CD14-positive monocyte (primary cell): ENCODE measurements around the gene KRTAP2-2. TPM values are rescaled to one million over a fixed set of nuclear protein-coding genes. Genes with fewer than 3 reads are reported as not detected.

Experiments used
- DNase-seq, 3 donors: peaks; one replicate each; pipeline ENCODE4 v3.0.0-alpha.2; 2011 to 2022
- H2AFZ ChIP-seq: 2 replicates; pipeline ENCODE4 v1.6.0; 2012; ENCODE audit warnings: mild to moderate bottlenecking, low read depth, low read length, inconsistent platforms; ENCODE audit not compliant: insufficient read depth, poor library complexity, severe bottlenecking
- H3K27ac ChIP-seq, 2 donors: 1 replicate in 1 of 2; 2 replicates in 1 of 2; pipeline ENCODE4 v1.5.1; 2012 to 2013; ENCODE audit warnings: low read length in 2 of 2, control low read depth in 1 of 2, inconsistent platforms in 1 of 2, low read depth in 1 of 2, mild to moderate bottlenecking in 1 of 2
- H3K27me3 ChIP-seq, 2 donors: one replicate each; pipeline versions ENCODE4 v1.6.0 to v1.6.1; 2011 to 2013; ENCODE audit warnings: low read length in 2 of 2; ENCODE audit not compliant: control insufficient read depth in 2 of 2, insufficient read depth in 2 of 2
- H3K36me3 ChIP-seq, 2 donors: replicated peaks in 1 of 2; 1 replicate in 1 of 2; 2 replicates in 1 of 2; pipeline versions ENCODE4 v1.5.1 to v1.6.1; 2012 to 2013; ENCODE audit warnings: low read length in 2 of 2, control low read depth in 1 of 2, inconsistent platforms in 1 of 2, mild to moderate bottlenecking in 1 of 2; ENCODE audit not compliant: insufficient read depth in 2 of 2, control insufficient read depth in 1 of 2
- H3K4me1 ChIP-seq, 2 donors: 1 replicate in 1 of 2; 2 replicates in 1 of 2; pipeline versions ENCODE4 v1.5.1 to v1.6.1; 2012 to 2013; ENCODE audit warnings: low read length in 2 of 2, control low read depth in 1 of 2, inconsistent platforms in 1 of 2, mild to moderate bottlenecking in 1 of 2, moderate library complexity in 1 of 2; ENCODE audit not compliant: insufficient read depth in 2 of 2, control insufficient read depth in 1 of 2
- H3K4me2 ChIP-seq: replicated peaks from 2 replicates; pipeline ENCODE3; 2012; ENCODE audit warnings: low read length, moderate library complexity, mild to moderate bottlenecking; ENCODE audit not compliant: poor library complexity, severe bottlenecking; ENCODE audit errors: extremely low read depth
- H3K4me3 ChIP-seq, 3 experiments: fragments of 200-600 bp in 1 of 3; sonication (generic) in 1 of 3; replicated peaks in 1 of 3; 1 replicate in 2 of 3; 2 replicates in 1 of 3; pipeline ENCODE4 v1.5.1; 2011 to 2013; ENCODE audit warnings: low read length in 3 of 3, mild to moderate bottlenecking in 3 of 3, control low read depth in 2 of 3, low read depth in 2 of 3, inconsistent platforms in 1 of 3, moderate library complexity in 1 of 3
- H3K79me2 ChIP-seq: 2 replicates; pipeline ENCODE4 v1.6.0; 2012; ENCODE audit warnings: mild to moderate bottlenecking, control low read depth, inconsistent platforms, low read length, moderate library complexity; ENCODE audit not compliant: insufficient read depth
- H3K9ac ChIP-seq: 2 replicates; pipeline ENCODE4 v1.6.0; 2017; ENCODE audit warnings: low read length, mild to moderate bottlenecking; ENCODE audit not compliant: insufficient read depth, poor library complexity, severe bottlenecking
- H3K9me3 ChIP-seq, 2 donors: replicated peaks in 1 of 2; 1 replicate in 1 of 2; 2 replicates in 1 of 2; pipeline versions ENCODE4 v1.5.1 to v1.6.1; 2012 to 2013; ENCODE audit warnings: low read length in 2 of 2, control low read depth in 1 of 2; ENCODE audit not compliant: control insufficient read depth in 1 of 2, insufficient read depth in 1 of 2
- H4K20me1 ChIP-seq: 2 replicates; pipeline ENCODE4 v1.6.0; 2012; ENCODE audit warnings: mild to moderate bottlenecking, low read length, control low read depth, moderate library complexity; ENCODE audit not compliant: insufficient read depth
- H3K27ac Mint-ChIP-seq, 7 donors: one replicate each; pipeline ENCODE4 v1.8.0; 2020; ENCODE audit warnings: mild to moderate bottlenecking in 7 of 7, mixed read lengths in 7 of 7, moderate library complexity in 6 of 7, inconsistent platforms in 2 of 7
- H3K27me3 Mint-ChIP-seq, 3 donors: one replicate each; pipeline ENCODE4 v1.8.0; 2021 to 2022; ENCODE audit warnings: low read depth in 3 of 3, mild to moderate bottlenecking in 3 of 3, mixed read lengths in 3 of 3, moderate library complexity in 3 of 3, inconsistent platforms in 1 of 3
- H3K36me3 Mint-ChIP-seq, 2 donors: one replicate each; pipeline ENCODE4 v1.8.0; 2020; ENCODE audit warnings: mixed read lengths in 2 of 2, inconsistent platforms in 1 of 2, mild to moderate bottlenecking in 1 of 2
- H3K4me1 Mint-ChIP-seq: one replicate; pipeline ENCODE4 v1.8.0; 2020; ENCODE audit warnings: mild to moderate bottlenecking, mixed read lengths
- H3K4me3 Mint-ChIP-seq, 2 donors: one replicate each; pipeline ENCODE4 v1.8.0; 2020; ENCODE audit warnings: mild to moderate bottlenecking in 2 of 2, mixed read lengths in 2 of 2, moderate library complexity in 1 of 2
- H3K9me3 Mint-ChIP-seq, 7 donors: one replicate each; pipeline ENCODE4 v1.8.0; 2020 to 2022; ENCODE audit warnings: mixed read lengths in 7 of 7, mild to moderate bottlenecking in 6 of 7, moderate library complexity in 6 of 7, inconsistent platforms in 2 of 7
- WGBS: methylation state at CpG from one replicate; pipeline ENCODE4 v1.1.5; 2013; ENCODE audit warnings: missing lambda C conversion rate; ENCODE audit not compliant: insufficient coverage; 5-methylcytosine and 5-hydroxymethylcytosine counted together
- intact Hi-C, 2 donors: fragments of 100-400 bp; cut with micrococcal nuclease; formaldehyde crosslinking; loops; one replicate each; pipeline versions ENCODE4 v1.15.0 to v1.15.1; 2023
- polyA plus RNA-seq, 3 donors: library from polyadenylated mRNA; depleted of rRNA in 1 of 3; unstranded in 2 of 3; stranded (reverse) in 1 of 3; fragments of 300-500 nt in 2 of 3; fragments of >200 nt in 1 of 3; fragmentation: Illumina TruSeq in 2 of 3; gene quantifications; 1 replicate in 2 of 3; 2 replicates in 1 of 3; pipeline ENCODE4 v1.2.3, GENCODE V29; 2012 to 2021
- TF ChIP-seq, protein P1 (sequence below): fragments of 200-600 bp; IDR thresholded peaks from one replicate; pipeline ENCODE4 v1.8.0; 2022; ENCODE audit warnings: antibody characterized with exemption, mild to moderate bottlenecking

KRTAP2-2 gene
- polyA plus RNA-seq, 3 donors, result not detected

DNA sequence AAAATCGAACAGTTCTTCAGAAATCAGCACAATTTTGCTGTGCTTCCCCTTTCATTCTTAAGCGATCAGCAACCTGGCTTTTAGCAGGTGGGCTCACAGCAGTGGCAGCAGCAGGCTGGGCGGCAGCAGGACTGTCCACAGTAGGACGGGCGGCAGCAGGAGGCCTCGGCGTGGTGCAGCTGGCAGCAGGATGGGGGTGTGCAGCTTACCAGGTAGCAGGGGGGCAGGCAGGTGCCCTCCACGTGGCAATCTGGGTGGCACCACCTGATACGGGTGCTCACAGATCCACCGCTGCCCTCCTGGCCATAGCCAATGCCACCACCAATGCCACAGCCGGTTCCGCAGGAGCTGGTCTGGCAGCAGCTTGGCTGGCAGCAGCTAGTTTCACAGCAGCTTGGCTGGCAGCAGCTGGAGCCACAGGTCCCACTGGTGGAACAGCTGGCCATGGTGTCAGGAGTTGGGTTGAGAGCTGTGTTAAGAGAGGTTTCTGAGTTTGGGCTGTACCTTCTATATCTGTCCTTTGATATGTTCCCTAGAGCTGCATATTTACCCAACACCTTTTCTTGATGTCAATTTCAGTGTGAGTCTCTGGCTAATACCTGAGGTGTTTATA is 25.3 kb downstream of the KRTAP2-2 start, which contains the start of gene KRTAP1-4:
Gene KRTAP1-4, minus strand, starts transcription at position 563 of the 613 bp plus-strand sequence. Its CDS starts 117 bp downstream, at position 446.
- Mint-ChIP-seq H3K4me1 (no peaks in the 10 kb centered on the region), H3K4me3 (no peak within 1 kb of the TSS), H3K9me3 (peaks cover 0 to 1% (median 0%) of the 10 kb centered on the region in 7 donors), H3K27me3 (peaks cover 1 to 9% (median 5%) of the 10 kb centered on the region in 3 donors), H3K27ac (no peak within 1 kb of the TSS), H3K36me3 (no peaks in the 10 kb centered on the region)
- Histone ChIP-seq H3K79me2 (no peaks in the 10 kb centered on the region), H3K9me3 (no peaks in the 10 kb centered on the region), H3K36me3 (no peaks in the 10 kb centered on the region), H3K27ac (no peak within 1 kb of the TSS), H4K20me1 (no peaks in the 10 kb centered on the region), H2AFZ (no peak within 1 kb of the TSS), H3K4me1 (no peaks in the 10 kb centered on the region), H3K4me2 (no peak within 1 kb of the TSS), H3K27me3 (no peaks in the 10 kb centered on the region), H3K4me3 (no peak within 1 kb of the TSS), H3K9ac (no peak within 1 kb of the TSS)
- TF ChIP-seq, protein P1, sequence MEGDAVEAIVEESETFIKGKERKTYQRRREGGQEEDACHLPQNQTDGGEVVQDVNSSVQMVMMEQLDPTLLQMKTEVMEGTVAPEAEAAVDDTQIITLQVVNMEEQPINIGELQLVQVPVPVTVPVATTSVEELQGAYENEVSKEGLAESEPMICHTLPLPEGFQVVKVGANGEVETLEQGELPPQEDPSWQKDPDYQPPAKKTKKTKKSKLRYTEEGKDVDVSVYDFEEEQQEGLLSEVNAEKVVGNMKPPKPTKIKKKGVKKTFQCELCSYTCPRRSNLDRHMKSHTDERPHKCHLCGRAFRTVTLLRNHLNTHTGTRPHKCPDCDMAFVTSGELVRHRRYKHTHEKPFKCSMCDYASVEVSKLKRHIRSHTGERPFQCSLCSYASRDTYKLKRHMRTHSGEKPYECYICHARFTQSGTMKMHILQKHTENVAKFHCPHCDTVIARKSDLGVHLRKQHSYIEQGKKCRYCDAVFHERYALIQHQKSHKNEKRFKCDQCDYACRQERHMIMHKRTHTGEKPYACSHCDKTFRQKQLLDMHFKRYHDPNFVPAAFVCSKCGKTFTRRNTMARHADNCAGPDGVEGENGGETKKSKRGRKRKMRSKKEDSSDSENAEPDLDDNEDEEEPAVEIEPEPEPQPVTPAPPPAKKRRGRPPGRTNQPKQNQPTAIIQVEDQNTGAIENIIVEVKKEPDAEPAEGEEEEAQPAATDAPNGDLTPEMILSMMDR, result no peak
- no peak for DNase-seq
- 82% methylated on average over 10 of the region's 12 CpGs for WGBS
- intact Hi-C loops, result no loop called here

DNA sequence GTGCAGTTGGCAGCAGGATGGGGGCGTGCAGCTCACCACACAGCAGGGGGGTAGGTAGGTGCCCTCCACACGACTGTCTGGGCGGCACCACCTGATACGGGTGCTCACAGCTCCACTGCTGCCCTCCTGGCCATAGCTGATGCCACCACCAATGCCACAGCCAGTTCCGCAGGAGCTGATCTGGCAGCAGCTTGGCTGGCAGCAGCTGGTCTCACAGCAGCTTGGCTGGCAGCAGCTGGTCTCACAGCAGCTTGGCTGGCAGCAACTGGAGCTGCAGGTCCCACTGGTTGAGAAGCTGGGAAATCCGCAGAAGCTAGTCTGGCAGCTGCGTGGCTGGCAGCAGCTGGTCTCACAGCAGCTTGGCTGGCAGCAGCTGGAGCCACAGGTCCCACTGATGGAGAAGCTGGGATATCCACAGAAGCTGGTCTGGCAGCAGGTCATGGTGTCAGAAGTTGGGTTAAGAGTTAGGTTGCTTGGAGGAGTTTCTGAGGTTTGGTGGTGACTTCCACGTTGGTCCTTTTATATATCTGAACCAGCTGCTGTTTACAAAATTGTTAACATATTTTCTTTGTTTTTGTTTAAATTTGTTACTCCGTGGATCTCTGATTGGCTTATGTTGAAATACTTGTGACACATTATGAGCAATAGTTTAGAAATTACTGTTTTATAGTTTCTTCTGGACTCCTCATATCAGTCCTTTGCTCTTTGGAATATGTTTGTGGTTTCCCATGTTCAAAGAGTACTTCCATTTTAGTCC is 28.1 kb downstream of the KRTAP2-2 start, which contains the start of gene KRTAP1-5:
Gene KRTAP1-5, minus strand, starts transcription at position 494 of the 757 bp plus-strand sequence. Its CDS starts 53 bp downstream, at position 441.
- Mint-ChIP-seq H3K4me3 (no peak within 1 kb of the TSS), H3K27me3 (peaks cover 1 to 7% (median 3%) of the 10 kb centered on the region in 3 donors), H3K9me3 (peaks cover 0 to 3% (median 0%) of the 10 kb centered on the region in 7 donors), H3K36me3 (no peaks in the 10 kb centered on the region), H3K4me1 (no peaks in the 10 kb centered on the region), H3K27ac (no peak within 1 kb of the TSS)
- H3K36me3 ChIP-seq, result no peaks in the 10 kb centered on the region
- H4K20me1 ChIP-seq, result no peaks in the 10 kb centered on the region
- no peak within 1 kb of the TSS for H3K4me2 ChIP-seq
- H3K27me3 ChIP-seq, result no peaks in the 10 kb centered on the region
- no peak within 1 kb of the TSS for H2AFZ ChIP-seq
- DNase-seq, result no peak
- no peak within 1 kb of the TSS for H3K9ac ChIP-seq
- WGBS, result 93% methylated on average over 7 of the region's 9 CpGs
- intact Hi-C loops, result no loop called here
- no peaks in the 10 kb centered on the region for H3K9me3 ChIP-seq
- no peak within 1 kb of the TSS for H3K27ac ChIP-seq
- TF ChIP-seq, protein P1, result no peak
- H3K4me3 ChIP-seq, result no peak within 1 kb of the TSS
- no peaks in the 10 kb centered on the region for H3K4me1 ChIP-seq
- H3K79me2 ChIP-seq, result no peaks in the 10 kb centered on the region
